Choroid plexus epithelial cell (primary cell): ENCODE measurements around the gene SNED1.
A peak's percentile ranks its signal among the peaks of the same experiment; 100 is the strongest.

Experiments
- DNase-seq: peaks from one replicate; pipeline ENCODE4 v3.0.0-alpha.2; 2010; ENCODE audit warnings: low read depth
- H3K4me3 ChIP-seq: 2 replicates; pipeline ENCODE4 v1.5.1; 2011; ENCODE audit warnings: low read depth, mild to moderate bottlenecking, control low read depth, low read length, moderate library complexity
- TF ChIP-seq, protein P1 (sequence below): conservative IDR thresholded peaks from 2 replicates; pipeline ENCODE4 v1.5.1; 2011; ENCODE audit warnings: low read depth, mild to moderate bottlenecking, control low read depth, inconsistent platforms, low read length, moderate library complexity

Gene SNED1

DNA sequence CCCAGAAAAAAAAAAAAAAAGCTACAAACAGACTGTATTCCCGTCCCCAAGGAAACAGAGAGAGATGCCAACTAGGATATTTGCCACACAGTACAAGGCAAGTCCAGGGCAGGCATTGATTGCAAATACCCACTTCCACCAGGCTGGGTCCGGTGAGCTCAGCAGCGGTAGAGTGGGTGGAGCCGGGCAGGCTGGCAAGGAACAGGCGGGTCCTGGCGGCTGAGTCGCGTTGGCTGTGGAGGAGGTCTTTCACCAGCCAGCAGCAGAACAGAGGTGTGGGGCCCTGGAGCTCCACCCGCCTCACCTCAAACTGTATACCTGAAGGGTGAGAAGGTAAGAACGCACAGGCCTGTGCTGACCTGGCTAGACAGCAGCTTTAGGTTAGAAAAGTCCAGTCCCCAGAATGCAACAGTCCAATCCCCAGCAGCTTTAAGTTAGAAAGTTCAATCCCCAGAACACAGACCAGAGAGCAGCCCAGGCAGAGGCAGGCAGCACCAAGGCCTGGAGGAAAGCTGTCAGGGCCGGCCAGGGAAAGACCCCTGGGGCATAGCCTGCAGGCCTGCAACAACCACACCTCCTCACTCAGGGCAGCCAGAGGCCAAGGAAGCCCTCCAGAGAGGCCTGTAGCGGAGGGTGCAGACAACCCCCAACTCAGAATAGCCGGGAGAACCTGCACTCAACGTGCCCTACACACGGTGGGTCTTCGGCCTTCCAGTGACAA, 125.6 kb downstream of the SNED1 start:
- DNase-seq, result no peak
- TF ChIP-seq, protein P1, sequence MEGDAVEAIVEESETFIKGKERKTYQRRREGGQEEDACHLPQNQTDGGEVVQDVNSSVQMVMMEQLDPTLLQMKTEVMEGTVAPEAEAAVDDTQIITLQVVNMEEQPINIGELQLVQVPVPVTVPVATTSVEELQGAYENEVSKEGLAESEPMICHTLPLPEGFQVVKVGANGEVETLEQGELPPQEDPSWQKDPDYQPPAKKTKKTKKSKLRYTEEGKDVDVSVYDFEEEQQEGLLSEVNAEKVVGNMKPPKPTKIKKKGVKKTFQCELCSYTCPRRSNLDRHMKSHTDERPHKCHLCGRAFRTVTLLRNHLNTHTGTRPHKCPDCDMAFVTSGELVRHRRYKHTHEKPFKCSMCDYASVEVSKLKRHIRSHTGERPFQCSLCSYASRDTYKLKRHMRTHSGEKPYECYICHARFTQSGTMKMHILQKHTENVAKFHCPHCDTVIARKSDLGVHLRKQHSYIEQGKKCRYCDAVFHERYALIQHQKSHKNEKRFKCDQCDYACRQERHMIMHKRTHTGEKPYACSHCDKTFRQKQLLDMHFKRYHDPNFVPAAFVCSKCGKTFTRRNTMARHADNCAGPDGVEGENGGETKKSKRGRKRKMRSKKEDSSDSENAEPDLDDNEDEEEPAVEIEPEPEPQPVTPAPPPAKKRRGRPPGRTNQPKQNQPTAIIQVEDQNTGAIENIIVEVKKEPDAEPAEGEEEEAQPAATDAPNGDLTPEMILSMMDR, result no peak

DNA sequence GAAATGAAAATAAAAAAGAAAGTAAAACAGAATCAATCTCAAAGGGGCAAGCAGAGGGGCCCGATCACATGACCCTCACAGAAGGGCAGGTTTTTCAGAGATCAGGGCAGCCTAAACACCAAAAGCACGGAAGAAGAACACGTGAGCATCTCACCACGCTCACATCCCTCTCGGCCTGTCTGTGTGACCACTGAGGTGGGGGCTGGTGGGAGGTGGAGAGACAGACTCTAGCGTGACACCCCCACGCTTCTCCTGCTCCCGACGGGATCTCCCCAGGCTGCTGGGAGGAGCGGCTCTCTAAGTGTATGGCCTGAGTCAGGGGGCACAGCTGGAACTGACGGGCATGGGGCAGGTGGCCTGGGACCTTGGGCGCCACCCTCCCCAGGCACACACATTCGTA, 127.2 kb downstream of the SNED1 start:
- no peak overlapping the region for H3K4me3 ChIP-seq
- DNase-seq, result no peak
- TF ChIP-seq, protein P1, result no peak

More for the DNA sequence above, 125.6 kb downstream of the SNED1 start:
- H3K4me3 ChIP-seq, result no peak overlapping the region

DNA sequence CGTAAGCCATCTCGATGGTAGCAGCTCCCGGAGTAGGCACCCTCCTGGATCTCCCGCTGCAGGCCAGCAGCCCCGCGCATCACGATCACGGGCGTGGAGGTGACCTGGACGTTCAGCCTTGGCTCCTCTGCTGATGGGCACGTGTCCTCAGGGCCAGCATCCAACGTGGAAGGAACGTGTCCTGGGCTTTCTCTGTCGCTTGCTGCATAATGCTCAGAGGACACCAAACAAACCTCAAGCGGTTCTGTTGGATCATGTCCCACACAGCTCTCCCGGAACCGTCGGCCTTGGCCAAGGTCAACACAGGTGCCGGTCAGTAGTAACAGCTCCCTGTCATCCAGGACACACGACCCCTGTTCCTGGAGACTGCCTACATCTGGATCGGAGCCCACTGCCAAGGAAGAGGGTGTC, 127.8 kb downstream of the SNED1 start:
- no peak for DNase-seq
- no peak overlapping the region for H3K4me3 ChIP-seq
- TF ChIP-seq, protein P1, result no peak

DNA sequence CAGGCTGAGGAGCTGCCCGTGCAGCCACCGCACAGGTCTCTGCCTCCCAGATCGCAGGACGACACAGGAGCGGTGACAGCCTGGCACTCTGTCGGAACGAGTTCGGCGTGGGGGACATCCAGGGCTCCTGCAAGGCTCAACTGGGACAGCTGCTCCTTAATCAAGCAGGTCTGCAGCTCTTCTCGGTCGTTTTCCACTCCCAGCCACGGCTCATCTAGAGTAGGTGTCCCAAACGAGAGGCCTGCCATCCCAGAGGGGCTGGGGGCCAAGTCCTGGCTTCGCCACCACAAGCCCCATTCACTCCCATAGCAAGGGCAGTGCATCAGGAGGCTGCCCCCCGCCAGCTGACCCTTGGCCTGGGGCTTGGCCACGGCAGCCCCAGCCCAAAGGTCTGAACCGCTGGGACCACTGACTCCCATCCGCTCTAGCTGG, 128.4 kb downstream of the SNED1 start:
- TF ChIP-seq, protein P1, result no peak
- DNase-seq, result no peak
- H3K4me3 ChIP-seq, result no peak overlapping the region

DNA sequence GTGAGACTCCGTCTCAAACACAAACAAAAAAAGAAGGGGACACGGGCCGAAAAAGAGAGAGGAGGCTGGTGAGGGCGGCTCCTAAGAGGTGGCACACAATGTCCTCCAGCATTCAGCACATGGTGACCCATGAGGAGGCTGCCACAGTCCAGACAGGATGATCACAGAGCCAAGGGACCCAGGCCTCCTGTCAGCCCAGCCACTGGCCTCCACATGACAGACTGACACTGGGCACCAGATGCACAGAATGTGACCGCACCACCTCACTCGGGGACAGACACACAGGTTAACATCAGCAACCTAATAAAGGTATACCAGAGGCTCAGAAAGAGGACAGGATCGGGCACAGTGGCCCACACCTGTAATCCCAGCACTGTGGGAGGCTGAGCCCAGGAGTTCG, 129.8 kb downstream of the SNED1 start:
- no peak for DNase-seq
- TF ChIP-seq, protein P1, result no peak
- H3K4me3 ChIP-seq, result no peak overlapping the region

DNA sequence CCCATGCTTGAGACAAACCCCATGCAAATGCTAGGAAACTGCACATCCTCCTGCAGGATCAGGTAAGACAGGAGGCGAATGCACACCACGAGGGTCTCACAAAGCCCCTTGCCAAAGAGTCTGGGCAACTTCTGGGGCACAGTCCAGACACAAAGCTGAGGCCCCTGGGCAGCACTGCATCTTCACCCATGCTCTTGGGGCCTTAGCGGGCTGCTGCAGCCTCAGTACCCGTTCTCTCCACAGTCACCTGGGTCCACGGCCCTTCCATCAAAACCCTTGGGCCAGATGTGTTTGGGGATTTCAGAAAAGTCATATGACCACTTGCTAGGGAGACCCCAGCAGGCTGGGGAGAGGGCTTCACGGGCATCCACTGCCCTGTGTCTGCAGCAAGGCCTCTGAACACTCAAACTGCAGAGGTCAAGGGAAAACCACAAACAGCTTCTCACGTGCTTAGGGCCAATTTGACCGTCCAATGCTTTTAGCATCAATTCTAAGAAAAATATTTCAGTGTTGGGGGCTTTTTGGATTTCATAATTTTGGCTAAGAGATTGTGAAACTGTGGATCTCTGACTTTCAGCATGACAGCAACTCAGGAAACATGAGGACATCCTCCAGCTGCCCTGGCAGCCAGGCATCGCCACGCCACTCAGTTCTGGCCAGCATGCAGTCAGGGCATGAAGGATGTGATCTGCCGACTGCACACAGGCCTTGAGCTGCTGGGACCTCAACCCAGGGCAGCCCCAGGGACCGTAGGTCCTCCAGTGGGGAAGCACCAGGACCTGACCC, 130.9 kb downstream of the SNED1 start:
- H3K4me3 ChIP-seq, result no peak overlapping the region
- TF ChIP-seq, protein P1, result no peak
- DNase-seq, result peak; percentile 26
